ENCODE data around the gene CTIF. TPM values are rescaled to one million over a fixed set of nuclear protein-coding genes. Genes with fewer than 3 reads are reported as not detected.

CTIF gene
- total and polyA plus RNA-seq, 4 donors = 12.2 to 45.7 (median 32.6) TPM

DNA sequence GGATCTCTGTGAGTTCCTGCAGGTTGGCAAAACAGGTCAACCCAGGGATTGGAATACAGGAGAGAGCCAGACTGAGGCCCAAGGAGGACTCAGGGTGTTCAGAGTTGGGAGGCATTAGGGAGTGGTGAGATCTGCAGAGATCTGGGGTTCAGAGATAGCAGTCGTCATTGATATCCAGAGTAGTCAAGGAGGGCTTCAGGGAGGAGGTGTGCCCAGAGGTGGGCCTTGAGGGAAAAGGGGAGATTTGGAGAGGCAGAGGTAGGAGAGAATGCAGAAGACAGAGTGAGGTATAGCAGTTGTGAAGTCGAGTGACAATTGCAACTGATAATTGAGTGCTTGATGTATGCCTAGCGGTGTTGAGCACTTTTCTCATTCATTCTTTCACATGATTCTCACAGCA, 70.3 kb downstream of the CTIF start:
- no peaks in the 10 kb centered on the region for H3K36me3 ChIP-seq (ENCODE audit: control insufficient read depth in 4 of 4, insufficient read depth in 4 of 4, low read length in 4 of 4)
- no peaks in the 10 kb centered on the region for H3K9me3 ChIP-seq (ENCODE audit: control insufficient read depth in 4 of 4, insufficient read depth in 3 of 4, low read length in 3 of 4)
- TF ChIP-seq, protein P1, sequence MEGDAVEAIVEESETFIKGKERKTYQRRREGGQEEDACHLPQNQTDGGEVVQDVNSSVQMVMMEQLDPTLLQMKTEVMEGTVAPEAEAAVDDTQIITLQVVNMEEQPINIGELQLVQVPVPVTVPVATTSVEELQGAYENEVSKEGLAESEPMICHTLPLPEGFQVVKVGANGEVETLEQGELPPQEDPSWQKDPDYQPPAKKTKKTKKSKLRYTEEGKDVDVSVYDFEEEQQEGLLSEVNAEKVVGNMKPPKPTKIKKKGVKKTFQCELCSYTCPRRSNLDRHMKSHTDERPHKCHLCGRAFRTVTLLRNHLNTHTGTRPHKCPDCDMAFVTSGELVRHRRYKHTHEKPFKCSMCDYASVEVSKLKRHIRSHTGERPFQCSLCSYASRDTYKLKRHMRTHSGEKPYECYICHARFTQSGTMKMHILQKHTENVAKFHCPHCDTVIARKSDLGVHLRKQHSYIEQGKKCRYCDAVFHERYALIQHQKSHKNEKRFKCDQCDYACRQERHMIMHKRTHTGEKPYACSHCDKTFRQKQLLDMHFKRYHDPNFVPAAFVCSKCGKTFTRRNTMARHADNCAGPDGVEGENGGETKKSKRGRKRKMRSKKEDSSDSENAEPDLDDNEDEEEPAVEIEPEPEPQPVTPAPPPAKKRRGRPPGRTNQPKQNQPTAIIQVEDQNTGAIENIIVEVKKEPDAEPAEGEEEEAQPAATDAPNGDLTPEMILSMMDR (IDR thresholded peaks at IDR 0.05; ENCODE audit: control extremely low read depth, extremely low read depth) = no peak
- H3K27me3 ChIP-seq (ENCODE audit: control insufficient read depth in 3 of 3, insufficient read depth in 3 of 3, low read length in 2 of 3) = no peaks in the 10 kb centered on the region
- no peak overlapping the region for H3K27ac ChIP-seq (ENCODE audit: low read depth in 1 of 2, low read length in 1 of 2)
- DNase-seq (no peak), ATAC-seq (ENCODE audit: insufficient read depth, low FRiP score) (no peak)
- no peak overlapping the region for H3K9ac ChIP-seq (ENCODE audit: insufficient read depth in 1 of 2, low read length in 2 of 2)
- peaks cover 1 to 22% (median 7%) of the 10 kb centered on the region in 5 donors for H3K4me1 ChIP-seq (ENCODE audit: control insufficient read depth in 5 of 5, insufficient read depth in 5 of 5, low read length in 5 of 5)
- no peak overlapping the region for H3K4me3 ChIP-seq
- WGBS, 2 donors = 94 to 96% methylated on average over 3 of the region's 3 CpGs

DNA sequence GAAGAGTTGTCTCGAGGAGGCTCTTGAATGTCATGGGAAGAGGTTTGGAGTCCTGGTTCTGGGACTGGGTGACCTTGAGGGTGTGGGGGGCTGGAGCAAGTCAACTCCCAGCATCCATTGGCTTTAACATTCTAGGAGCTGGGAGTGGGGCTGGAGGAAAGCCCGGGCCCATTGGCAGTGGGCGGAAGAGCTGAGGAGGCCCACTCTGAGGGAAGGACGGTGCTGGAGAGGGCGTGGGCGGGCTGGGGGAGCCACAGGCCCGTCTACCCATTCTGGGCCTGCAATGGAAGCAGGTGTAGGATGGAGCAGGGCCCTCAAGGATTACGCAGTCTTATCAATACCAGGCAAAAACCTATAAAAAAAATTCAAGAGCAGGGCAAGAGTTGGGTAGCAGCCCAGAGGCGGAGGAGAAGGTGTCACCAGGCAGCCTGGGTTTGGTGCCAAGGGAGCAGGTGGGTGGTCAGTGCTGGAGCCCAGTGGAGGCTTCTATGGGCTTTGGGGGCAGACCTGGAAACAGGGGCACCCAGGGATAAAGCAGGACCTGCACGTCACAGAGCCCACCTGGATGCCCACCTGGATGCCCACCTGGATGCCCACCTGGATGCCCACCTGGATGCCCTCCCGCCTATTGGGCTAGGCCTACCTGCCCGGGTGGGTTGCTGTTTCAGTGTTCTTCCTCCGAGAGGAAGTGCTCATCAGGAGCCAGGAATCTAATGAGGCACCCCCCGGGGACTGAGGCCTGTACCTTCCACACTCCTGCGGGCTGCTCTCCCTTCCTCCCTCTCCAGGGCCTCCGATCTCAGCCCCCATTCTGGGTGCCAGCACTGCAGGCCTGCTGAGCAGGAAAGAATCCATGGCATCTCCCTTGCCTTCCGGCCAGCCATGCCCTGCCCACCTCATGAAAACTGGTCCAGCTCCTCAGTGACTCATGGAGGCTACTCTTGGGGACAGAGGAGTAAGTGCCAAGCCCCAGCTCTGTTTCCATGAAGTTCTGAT, 71.3 kb downstream of the CTIF start:
- Histone ChIP-seq H3K9me3 (ENCODE audit: control insufficient read depth in 4 of 4, insufficient read depth in 3 of 4, low read length in 3 of 4) (no peaks in the 10 kb centered on the region), H3K4me1 (ENCODE audit: control insufficient read depth in 5 of 5, insufficient read depth in 5 of 5, low read length in 5 of 5) (peaks cover 1 to 22% (median 9%) of the 10 kb centered on the region in 5 donors), H3K36me3 (ENCODE audit: control insufficient read depth in 4 of 4, insufficient read depth in 4 of 4, low read length in 4 of 4) (no peaks in the 10 kb centered on the region), H3K27ac (ENCODE audit: low read depth in 1 of 2, low read length in 1 of 2) (no peak overlapping the region), H3K27me3 (ENCODE audit: control insufficient read depth in 3 of 3, insufficient read depth in 3 of 3, low read length in 2 of 3) (no peaks in the 10 kb centered on the region), H3K9ac (ENCODE audit: insufficient read depth in 1 of 2, low read length in 2 of 2) (no peak overlapping the region), H3K4me3 (no peak overlapping the region)
- DNase-seq = no peak
- WGBS, 2 donors = 89 to 97% methylated on average over 17 of the region's 17 CpGs
- TF ChIP-seq, protein P1 (IDR thresholded peaks at IDR 0.05; ENCODE audit: control extremely low read depth, extremely low read depth) = no peak
- no peak for ATAC-seq (ENCODE audit: insufficient read depth, low FRiP score)

DNA sequence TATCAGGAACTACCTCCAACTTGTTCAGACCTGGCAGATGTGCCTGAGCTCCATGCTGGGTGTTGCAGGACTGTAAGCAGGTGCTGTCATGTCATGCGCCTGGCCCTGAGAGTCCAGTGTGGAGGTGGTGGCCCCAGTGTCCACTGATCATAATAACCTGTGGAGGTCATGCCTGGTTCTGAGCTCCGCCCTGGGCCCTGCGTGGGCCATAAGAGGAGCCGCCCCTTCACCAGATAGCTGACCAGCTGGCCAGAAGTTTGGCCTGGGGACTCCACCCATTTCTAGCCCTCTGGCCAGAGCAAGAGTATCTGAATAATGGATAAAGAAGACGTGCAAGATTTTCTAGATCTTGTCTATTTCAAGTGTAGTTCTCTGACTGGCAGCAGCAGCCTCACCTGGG, 72.4 kb downstream of the CTIF start:
- WGBS, 2 donors = 93 to 96% methylated on average over 5 of the region's 5 CpGs
- no peak for DNase-seq
- H3K36me3 ChIP-seq (ENCODE audit: control insufficient read depth in 4 of 4, insufficient read depth in 4 of 4, low read length in 4 of 4) = no peaks in the 10 kb centered on the region

More for the DNA sequence above, 72.4 kb downstream of the CTIF start:
- no peak for ATAC-seq (ENCODE audit: insufficient read depth, low FRiP score)
- H3K4me1 ChIP-seq (ENCODE audit: control insufficient read depth in 5 of 5, insufficient read depth in 5 of 5, low read length in 5 of 5) = peaks cover 4 to 21% (median 9%) of the 10 kb centered on the region in 5 donors
- H3K27ac ChIP-seq (ENCODE audit: low read depth in 1 of 2, low read length in 1 of 2) = no peak overlapping the region
- no peak overlapping the region for H3K4me3 ChIP-seq
- H3K9me3 ChIP-seq (ENCODE audit: control insufficient read depth in 4 of 4, insufficient read depth in 3 of 4, low read length in 3 of 4) = no peaks in the 10 kb centered on the region
- TF ChIP-seq, protein P1 (IDR thresholded peaks at IDR 0.05; ENCODE audit: control extremely low read depth, extremely low read depth) = no peak
- no peak overlapping the region for H3K9ac ChIP-seq (ENCODE audit: insufficient read depth in 1 of 2, low read length in 2 of 2)
- no peaks in the 10 kb centered on the region for H3K27me3 ChIP-seq (ENCODE audit: control insufficient read depth in 3 of 3, insufficient read depth in 3 of 3, low read length in 2 of 3)
